ENCODE data around the gene KCNJ5.

KCNJ5 gene

GRCh38 chr11:128901653-128902514, 10.7 kb downstream of the KCNJ5 start:
- H3K79me2 ChIP-seq: no peaks in the 10 kb centered on the region
- no peaks in the 10 kb centered on the region for H3K9me3 ChIP-seq (ENCODE audit: control insufficient read depth, low read length)
- no peaks in the 10 kb centered on the region for H3K36me3 ChIP-seq (ENCODE audit: control insufficient read depth, insufficient read depth, low read length)
- no peak overlapping the region for H2AFZ ChIP-seq
- H3K27me3 ChIP-seq (ENCODE audit: control insufficient read depth, insufficient read depth, low read length): no peaks in the 10 kb centered on the region
- no peak overlapping the region for H3K4me3 ChIP-seq (ENCODE audit: low read depth, low read length)
- TF ChIP-seq CTCF (IDR thresholded peaks at IDR 0.05): no peak
- H3K4me1 ChIP-seq: no peaks in the 10 kb centered on the region
- H3K27ac ChIP-seq: no peak overlapping the region
- no peak overlapping the region for H3K4me2 ChIP-seq (ENCODE audit: low read length)
- H3K9ac ChIP-seq: no peak overlapping the region

- no peaks in the 10 kb centered on the region for H3K36me3 ChIP-seq (ENCODE audit: control insufficient read depth, insufficient read depth, low read length)
- no peaks in the 10 kb centered on the region for H3K9me3 ChIP-seq (ENCODE audit: control insufficient read depth, low read length)
- H3K4me1 ChIP-seq: no peaks in the 10 kb centered on the region
- H2AFZ ChIP-seq: no peak overlapping the region
- no peak overlapping the region for H3K4me3 ChIP-seq (ENCODE audit: low read depth, low read length)
- H3K4me2 ChIP-seq (ENCODE audit: low read length): no peak overlapping the region
- no peaks in the 10 kb centered on the region for H3K27me3 ChIP-seq (ENCODE audit: control insufficient read depth, insufficient read depth, low read length)
- H3K9ac ChIP-seq: no peak overlapping the region
- H3K27ac ChIP-seq: no peak overlapping the region
- H3K79me2 ChIP-seq: no peaks in the 10 kb centered on the region
- no peak for TF ChIP-seq CTCF (IDR thresholded peaks at IDR 0.05)
Measured at GRCh38 chr11:128902515-128903066, 11.4 kb downstream of the KCNJ5 start.

GRCh38 chr11:128903248-128904061, 12.3 kb downstream of the KCNJ5 start:
- H3K4me2 ChIP-seq (ENCODE audit: low read length): no peak overlapping the region
- H3K4me3 ChIP-seq (ENCODE audit: low read depth, low read length): no peak overlapping the region
- H2AFZ ChIP-seq: no peak overlapping the region
- no peak overlapping the region for H3K9ac ChIP-seq
- no peaks in the 10 kb centered on the region for H3K79me2 ChIP-seq
- H3K27me3 ChIP-seq (ENCODE audit: control insufficient read depth, insufficient read depth, low read length): no peaks in the 10 kb centered on the region
- no peaks in the 10 kb centered on the region for H3K4me1 ChIP-seq
- H3K27ac ChIP-seq: no peak overlapping the region
- no peaks in the 10 kb centered on the region for H3K36me3 ChIP-seq (ENCODE audit: control insufficient read depth, insufficient read depth, low read length)
- no peak for TF ChIP-seq CTCF (IDR thresholded peaks at IDR 0.05)
- H3K9me3 ChIP-seq (ENCODE audit: control insufficient read depth, low read length): no peaks in the 10 kb centered on the region

GRCh38 chr11:128904303-128904655, 13.1 kb downstream of the KCNJ5 start:
- no peak overlapping the region for H3K27ac ChIP-seq
- no peaks in the 10 kb centered on the region for H3K79me2 ChIP-seq
- H3K27me3 ChIP-seq (ENCODE audit: control insufficient read depth, insufficient read depth, low read length): no peaks in the 10 kb centered on the region
- no peaks in the 10 kb centered on the region for H3K36me3 ChIP-seq (ENCODE audit: control insufficient read depth, insufficient read depth, low read length)
- H3K4me2 ChIP-seq (ENCODE audit: low read length): no peak overlapping the region
- H3K4me1 ChIP-seq: no peaks in the 10 kb centered on the region
- no peaks in the 10 kb centered on the region for H3K9me3 ChIP-seq (ENCODE audit: control insufficient read depth, low read length)
- no peak overlapping the region for H3K4me3 ChIP-seq (ENCODE audit: low read depth, low read length)
- TF ChIP-seq CTCF (IDR thresholded peaks at IDR 0.05): no peak
- H2AFZ ChIP-seq: no peak overlapping the region
- H3K9ac ChIP-seq: no peak overlapping the region
